Astrocyte of the cerebellum (primary cell): ENCODE results near the gene ADIRF.

Experiments used
- DNase-seq: peaks from one replicate; pipeline ENCODE4 v3.0.0-alpha.2; 2011; ENCODE audit warnings: low read depth
- H3K4me3 ChIP-seq: 2 replicates; pipeline ENCODE4 v1.5.1; 2011; ENCODE audit warnings: mild to moderate bottlenecking, low read depth, low read length, moderate library complexity
- CTCF ChIP-seq: IDR thresholded peaks from 2 replicates; pipeline ENCODE4 v1.5.1; 2012; ENCODE audit warnings: low read length, low read depth, moderate library complexity, mild to moderate bottlenecking; ENCODE audit errors: missing control alignments
- in situ Hi-C: cut with HindIII; loops from 2 replicates; pipeline ENCODE4 v1.10.0; 2017; ENCODE audit warnings: low sequenced_read_pairs

ADIRF gene

GRCh38 chr10:86961481-86962091 lies 6.7 kb upstream of the ADIRF start:
- in situ Hi-C loops: no loop called here
- TF ChIP-seq CTCF: no peak
- H3K4me3 ChIP-seq: no peak overlapping the region
- DNase-seq: no peak

GRCh38 chr10:86962136-86962980 lies 5.9 kb upstream of the ADIRF start:
- no peak overlapping the region for H3K4me3 ChIP-seq
- no peak for DNase-seq
- in situ Hi-C loops: no loop called here
- no peak for TF ChIP-seq CTCF

GRCh38 chr10:86962981-86963310 lies 5.3 kb upstream of the ADIRF start:
- no peak overlapping the region for H3K4me3 ChIP-seq
- in situ Hi-C loops: no loop called here
- DNase-seq: no peak
- TF ChIP-seq CTCF: no peak

- no peak for TF ChIP-seq CTCF
- no peak overlapping the region for H3K4me3 ChIP-seq
- in situ Hi-C loops: no loop called here
- no peak for DNase-seq
Observed at GRCh38 chr10:86963341-86963919, 4.9 kb upstream of the ADIRF start.

- no peak for TF ChIP-seq CTCF
- in situ Hi-C loops: no loop called here
- no peak for DNase-seq
- no peak overlapping the region for H3K4me3 ChIP-seq
Observed at GRCh38 chr10:86964061-86964846, 4.0 kb upstream of the ADIRF start.

- in situ Hi-C loops: no loop called here
- no peak for TF ChIP-seq CTCF
- DNase-seq: no peak
- no peak overlapping the region for H3K4me3 ChIP-seq
Observed at GRCh38 chr10:86964847-86965190, 3.5 kb upstream of the ADIRF start.
